ENCODE measurements around the gene ZNF143.
A peak's percentile ranks its signal among the peaks of the same experiment; 100 is the strongest.
"Not testable (repeated sequence)": the region's sequence is repeated elsewhere in the genome, so short reads cannot be mapped to it uniquely, and the experiment has no call there.

Gene ZNF143

GRCh38 chr11:9533736-9534473 lies 73.1 kb downstream of the ZNF143 start:
- peaks cover 2% of the 10 kb centered on the region for H3K36me3 ChIP-seq (ENCODE audit: insufficient read depth, low read length)
- peaks cover 10% of the 10 kb centered on the region for H3K4me1 ChIP-seq (ENCODE audit: insufficient read depth, low read length)
- H3K27me3 ChIP-seq (ENCODE audit: insufficient read depth, low read length) = no peaks in the 10 kb centered on the region
- H3K4me3 ChIP-seq (ENCODE audit: low read length) = no peak overlapping the region
- no peak overlapping the region for H2AFZ ChIP-seq (ENCODE audit: low read depth, low read length)
- H3K9me3 ChIP-seq (ENCODE audit: low read length) = no peaks in the 10 kb centered on the region

- Histone ChIP-seq H2AFZ (ENCODE audit: low read depth, low read length) (no peak overlapping the region), H3K4me3 (ENCODE audit: low read length) (no peak overlapping the region), H3K9me3 (ENCODE audit: low read length) (no peaks in the 10 kb centered on the region), H3K4me1 (ENCODE audit: insufficient read depth, low read length) (peaks cover 10% of the 10 kb centered on the region), H3K36me3 (ENCODE audit: insufficient read depth, low read length) (no peaks in the 10 kb centered on the region), H3K27me3 (ENCODE audit: insufficient read depth, low read length) (no peaks in the 10 kb centered on the region)
Observed at GRCh38 chr11:9535189-9535781, 74.5 kb downstream of the ZNF143 start.

- H3K9me3 ChIP-seq (ENCODE audit: low read length) = no peaks in the 10 kb centered on the region
Observed at GRCh38 chr11:9538548-9538947, 77.7 kb downstream of the ZNF143 start.

DNA sequence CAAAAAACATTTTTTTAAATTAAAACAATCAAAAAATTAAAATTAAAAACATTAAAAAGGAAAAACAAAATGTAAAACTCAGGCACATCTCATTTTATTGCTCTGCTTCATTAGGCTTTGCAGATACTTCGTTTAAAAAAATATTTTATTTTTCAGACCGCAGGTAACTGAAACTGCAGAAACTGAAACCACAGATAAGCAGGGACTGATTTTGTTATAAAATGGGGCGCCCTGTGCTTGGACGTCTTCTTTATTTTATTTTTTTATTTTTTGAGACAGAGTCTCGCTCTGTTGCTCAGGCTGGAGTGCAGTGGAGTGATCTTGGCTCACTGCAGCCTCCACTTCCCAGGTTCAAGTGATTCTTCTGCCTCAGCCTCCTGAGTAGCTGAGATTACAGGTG lies 88.4 kb downstream of the ZNF143 start:
- H3K27me3 ChIP-seq (ENCODE audit: insufficient read depth, low read length); H2AFZ ChIP-seq (ENCODE audit: low read depth, low read length); H3K4me1 ChIP-seq (ENCODE audit: insufficient read depth, low read length); H3K9me3 ChIP-seq (ENCODE audit: low read length); H3K4me3 ChIP-seq (ENCODE audit: low read length); H3K36me3 ChIP-seq (ENCODE audit: insufficient read depth, low read length): not testable (repeated sequence)

More at GRCh38 chr11:9538548-9538947, 77.7 kb downstream of the ZNF143 start:
- Histone ChIP-seq H2AFZ (ENCODE audit: low read depth, low read length) (no peak overlapping the region), H3K36me3 (ENCODE audit: insufficient read depth, low read length) (no peaks in the 10 kb centered on the region), H3K4me1 (ENCODE audit: insufficient read depth, low read length) (peaks cover 7% of the 10 kb centered on the region), H3K4me3 (ENCODE audit: low read length) (no peak overlapping the region), H3K27me3 (ENCODE audit: insufficient read depth, low read length) (no peaks in the 10 kb centered on the region)

GRCh38 chr11:9550191-9550628 lies 89.4 kb downstream of the ZNF143 start:
- H3K4me1 ChIP-seq (ENCODE audit: insufficient read depth, low read length) = no peaks in the 10 kb centered on the region
- H3K4me3 ChIP-seq (ENCODE audit: low read length) = no peak overlapping the region
- H3K27me3 ChIP-seq (ENCODE audit: insufficient read depth, low read length) = no peaks in the 10 kb centered on the region
- no peaks in the 10 kb centered on the region for H3K36me3 ChIP-seq (ENCODE audit: insufficient read depth, low read length)
- no peaks in the 10 kb centered on the region for H3K9me3 ChIP-seq (ENCODE audit: low read length)
- H2AFZ ChIP-seq (ENCODE audit: low read depth, low read length) = no peak overlapping the region

DNA sequence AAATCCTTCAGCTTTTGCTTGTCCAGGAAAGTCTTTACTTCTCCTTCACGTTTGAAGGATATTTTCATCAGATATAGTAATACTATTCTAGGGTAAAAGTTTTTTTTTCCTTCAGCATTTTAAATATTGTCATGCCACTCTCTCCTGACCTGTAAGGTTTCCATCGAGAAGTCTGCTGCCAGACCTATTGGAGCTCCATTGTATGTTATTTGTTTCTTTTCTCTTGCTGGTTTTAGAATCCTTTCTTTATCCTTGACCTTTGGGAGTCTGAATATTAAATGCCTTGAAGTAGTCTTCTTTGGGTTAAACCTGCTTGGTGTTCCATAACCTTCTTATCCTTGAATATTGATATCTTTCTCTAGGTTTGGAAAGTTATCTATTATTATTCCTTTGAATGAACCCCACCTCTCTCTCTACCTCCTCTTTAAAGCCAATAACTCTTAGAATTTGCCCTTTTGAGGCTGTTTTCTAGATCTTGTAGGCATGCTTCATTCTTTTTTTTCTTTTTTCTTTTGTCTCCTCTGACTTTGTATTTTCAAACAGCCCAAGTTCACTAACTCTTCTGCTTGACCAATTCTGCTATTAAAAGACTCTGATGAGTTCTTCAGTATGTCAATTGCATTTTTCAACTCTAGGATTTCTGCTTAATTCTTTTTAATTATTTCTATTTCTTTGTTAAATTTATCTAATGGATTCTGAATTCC lies 100.6 kb downstream of the ZNF143 start:
- Histone ChIP-seq H3K27me3 (ENCODE audit: insufficient read depth, low read length) (no peaks in the 10 kb centered on the region), H3K4me3 (ENCODE audit: low read length) (no peak overlapping the region), H3K4me1 (ENCODE audit: insufficient read depth, low read length) (peaks cover 9% of the 10 kb centered on the region), H3K36me3 (ENCODE audit: insufficient read depth, low read length) (no peaks in the 10 kb centered on the region), H3K9me3 (ENCODE audit: low read length) (peaks cover 9% of the 10 kb centered on the region), H2AFZ (ENCODE audit: low read depth, low read length) (no peak overlapping the region)

- Histone ChIP-seq H3K4me1 (ENCODE audit: insufficient read depth, low read length) (peaks cover 13% of the 10 kb centered on the region), H3K9me3 (ENCODE audit: low read length) (peaks cover 9% of the 10 kb centered on the region), H3K27me3 (ENCODE audit: insufficient read depth, low read length) (no peaks in the 10 kb centered on the region), H3K36me3 (ENCODE audit: insufficient read depth, low read length) (no peaks in the 10 kb centered on the region), H2AFZ (ENCODE audit: low read depth, low read length) (no peak overlapping the region), H3K4me3 (ENCODE audit: low read length) (no peak overlapping the region)
Observed at GRCh38 chr11:9562716-9563115, 101.9 kb downstream of the ZNF143 start.

- Histone ChIP-seq H3K4me3 (ENCODE audit: low read length) (no peak overlapping the region), H2AFZ (ENCODE audit: low read depth, low read length) (no peak overlapping the region), H3K27me3 (ENCODE audit: insufficient read depth, low read length) (no peaks in the 10 kb centered on the region), H3K9me3 (ENCODE audit: low read length) (peaks cover 9% of the 10 kb centered on the region), H3K36me3 (ENCODE audit: insufficient read depth, low read length) (no peaks in the 10 kb centered on the region), H3K4me1 (ENCODE audit: insufficient read depth, low read length) (peaks cover 17% of the 10 kb centered on the region)
Observed at GRCh38 chr11:9563196-9563730, 102.5 kb downstream of the ZNF143 start.

DNA sequence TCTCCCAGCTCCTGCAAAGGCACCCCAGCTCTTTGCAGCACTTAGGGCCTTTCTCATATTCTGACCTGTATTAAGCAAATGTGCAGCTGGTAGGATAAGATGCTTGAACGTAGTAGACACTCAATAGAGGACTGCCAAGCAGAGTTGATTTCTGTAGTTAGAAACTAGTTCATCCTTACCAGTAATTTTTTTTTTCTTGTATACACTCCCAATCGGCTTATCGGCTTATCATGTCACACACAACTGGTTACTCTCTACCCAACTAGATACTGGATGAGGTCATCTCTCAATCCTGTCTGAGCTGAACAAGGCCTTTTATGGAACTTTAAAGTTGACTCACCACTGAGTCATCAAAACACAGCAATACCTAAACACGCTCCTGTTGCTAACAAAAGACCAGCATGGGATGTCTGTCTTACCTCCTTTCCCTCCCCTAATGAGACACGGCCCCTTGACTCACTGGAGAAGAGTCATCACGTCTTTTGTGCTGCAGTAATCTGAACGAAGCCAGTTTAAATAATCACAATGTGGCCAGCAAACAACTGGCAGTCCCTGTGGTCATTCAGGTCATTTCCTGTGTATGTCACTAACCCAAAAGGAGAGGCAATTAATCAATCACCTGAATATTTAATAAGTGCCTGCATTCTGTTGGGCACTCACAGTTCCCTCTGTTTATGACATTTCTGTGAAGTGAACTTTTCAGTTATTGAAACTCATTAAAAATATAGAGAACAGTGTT lies 105.2 kb downstream of the ZNF143 start:
- peaks cover 33% of the 10 kb centered on the region for H3K4me1 ChIP-seq (ENCODE audit: insufficient read depth, low read length)
- peak overlapping the region; percentile 6 for H2AFZ ChIP-seq (ENCODE audit: low read depth, low read length)
- H3K9me3 ChIP-seq (ENCODE audit: low read length) = peaks cover 6% of the 10 kb centered on the region
- H3K36me3 ChIP-seq (ENCODE audit: insufficient read depth, low read length) = no peaks in the 10 kb centered on the region
- no peak overlapping the region for H3K4me3 ChIP-seq (ENCODE audit: low read length)
- H3K27me3 ChIP-seq (ENCODE audit: insufficient read depth, low read length) = no peaks in the 10 kb centered on the region

DNA sequence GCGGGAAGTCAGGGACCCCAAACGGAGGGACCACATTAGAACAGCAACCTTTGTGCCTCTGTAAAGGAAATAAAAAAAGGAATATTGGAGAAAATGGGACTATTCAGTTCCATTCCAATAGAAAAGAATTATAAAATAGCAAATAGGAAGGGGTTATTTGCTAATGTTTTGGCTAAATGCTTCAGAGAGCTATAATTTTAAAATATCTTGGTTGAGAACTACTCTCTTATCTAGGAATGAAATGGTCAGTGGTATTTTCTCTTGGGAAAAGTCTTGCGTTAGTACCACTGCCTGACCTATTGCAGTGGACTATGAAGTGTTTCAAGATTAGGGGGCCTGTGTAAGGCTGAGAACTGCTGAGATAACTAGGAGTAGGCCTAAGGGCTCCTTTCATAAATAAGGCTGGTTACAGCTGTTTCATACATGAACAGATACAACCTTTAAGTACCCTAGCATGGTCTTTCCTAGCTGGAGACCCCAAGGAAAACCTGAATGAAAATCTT lies 105.8 kb downstream of the ZNF143 start:
- Histone ChIP-seq H3K36me3 (ENCODE audit: insufficient read depth, low read length) (no peaks in the 10 kb centered on the region), H3K9me3 (ENCODE audit: low read length) (peaks cover 6% of the 10 kb centered on the region), H2AFZ (ENCODE audit: low read depth, low read length) (no peak overlapping the region), H3K4me3 (ENCODE audit: low read length) (no peak overlapping the region), H3K27me3 (ENCODE audit: insufficient read depth, low read length) (no peaks in the 10 kb centered on the region), H3K4me1 (ENCODE audit: insufficient read depth, low read length) (peaks cover 33% of the 10 kb centered on the region)

GRCh38 chr11:9567401-9567800 lies 106.6 kb downstream of the ZNF143 start:
- Histone ChIP-seq H3K27me3 (ENCODE audit: insufficient read depth, low read length) (no peaks in the 10 kb centered on the region), H3K4me3 (ENCODE audit: low read length) (no peak overlapping the region), H3K36me3 (ENCODE audit: insufficient read depth, low read length) (no peaks in the 10 kb centered on the region), H2AFZ (ENCODE audit: low read depth, low read length) (no peak overlapping the region), H3K9me3 (ENCODE audit: low read length) (peaks cover 3% of the 10 kb centered on the region), H3K4me1 (ENCODE audit: insufficient read depth, low read length) (peaks cover 33% of the 10 kb centered on the region)

DNA sequence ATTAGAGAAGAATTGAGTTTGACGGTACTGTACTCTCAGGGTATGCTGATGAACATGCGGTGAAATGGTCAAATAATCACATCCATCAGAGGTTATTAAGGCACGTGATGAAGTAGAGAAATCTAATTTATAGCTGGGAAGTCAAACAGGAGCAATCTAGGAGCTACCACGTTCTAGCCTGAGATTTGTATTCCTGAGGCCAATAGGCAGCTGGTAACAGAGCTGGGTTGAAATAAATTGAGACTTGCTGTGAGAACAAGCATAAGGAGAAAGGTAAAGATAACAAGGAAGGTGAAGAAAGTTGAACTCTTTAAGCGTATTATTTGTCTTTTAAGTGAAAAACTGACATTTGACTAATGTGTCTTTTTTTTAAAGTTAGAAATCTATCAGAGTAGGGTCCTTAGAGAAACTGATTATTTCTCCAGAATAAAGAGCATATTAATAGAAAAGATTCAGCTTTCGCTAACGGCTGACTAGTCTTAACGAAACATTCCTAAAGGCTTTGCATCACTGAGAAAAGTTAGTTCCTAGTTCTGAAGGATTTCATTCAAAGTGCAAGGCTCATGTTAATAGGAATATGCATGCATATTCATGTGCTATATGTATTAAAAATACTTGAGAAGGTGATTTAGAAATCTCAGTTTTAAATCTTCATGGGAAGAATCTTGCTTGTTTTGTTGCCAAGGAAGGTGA lies 107.5 kb downstream of the ZNF143 start:
- Histone ChIP-seq H3K4me1 (ENCODE audit: insufficient read depth, low read length) (peaks cover 33% of the 10 kb centered on the region), H2AFZ (ENCODE audit: low read depth, low read length) (peak overlapping the region; percentile 39), H3K9me3 (ENCODE audit: low read length) (no peaks in the 10 kb centered on the region), H3K36me3 (ENCODE audit: insufficient read depth, low read length) (no peaks in the 10 kb centered on the region), H3K27me3 (ENCODE audit: insufficient read depth, low read length) (no peaks in the 10 kb centered on the region), H3K4me3 (ENCODE audit: low read length) (peak overlapping the region; percentile 34)

All from neuron (in vitro differentiated cells).